ENCODE measurements around the gene IYD. TPM values are rescaled to one million over a fixed set of nuclear protein-coding genes. Genes with fewer than 3 reads are reported as not detected.
A peak's percentile ranks its signal among the peaks of the same experiment; 100 is the strongest.
"Not testable (repeated sequence)": the region's sequence is repeated elsewhere in the genome, so short reads cannot be mapped to it uniquely, and the experiment has no call there.

IYD gene
- total RNA-seq, 4 donors from 2014 or later: not detected

GRCh38 chr6:150445486-150445885, 76.7 kb downstream of the IYD start:
- WGBS: 97% methylated on average over 2 of the region's 2 CpGs
- peak; percentile 5 for DNase-seq (ENCODE audit: extremely low spot score)
- TF ChIP-seq EP300 (IDR thresholded peaks at IDR 0.05): no peak
- no peak for TF ChIP-seq POLR2A (IDR thresholded peaks at IDR 0.05; ENCODE audit: low read depth)
- no peak for TF ChIP-seq POLR2AphosphoS5 (IDR thresholded peaks at IDR 0.05)
- TF ChIP-seq, protein P1, sequence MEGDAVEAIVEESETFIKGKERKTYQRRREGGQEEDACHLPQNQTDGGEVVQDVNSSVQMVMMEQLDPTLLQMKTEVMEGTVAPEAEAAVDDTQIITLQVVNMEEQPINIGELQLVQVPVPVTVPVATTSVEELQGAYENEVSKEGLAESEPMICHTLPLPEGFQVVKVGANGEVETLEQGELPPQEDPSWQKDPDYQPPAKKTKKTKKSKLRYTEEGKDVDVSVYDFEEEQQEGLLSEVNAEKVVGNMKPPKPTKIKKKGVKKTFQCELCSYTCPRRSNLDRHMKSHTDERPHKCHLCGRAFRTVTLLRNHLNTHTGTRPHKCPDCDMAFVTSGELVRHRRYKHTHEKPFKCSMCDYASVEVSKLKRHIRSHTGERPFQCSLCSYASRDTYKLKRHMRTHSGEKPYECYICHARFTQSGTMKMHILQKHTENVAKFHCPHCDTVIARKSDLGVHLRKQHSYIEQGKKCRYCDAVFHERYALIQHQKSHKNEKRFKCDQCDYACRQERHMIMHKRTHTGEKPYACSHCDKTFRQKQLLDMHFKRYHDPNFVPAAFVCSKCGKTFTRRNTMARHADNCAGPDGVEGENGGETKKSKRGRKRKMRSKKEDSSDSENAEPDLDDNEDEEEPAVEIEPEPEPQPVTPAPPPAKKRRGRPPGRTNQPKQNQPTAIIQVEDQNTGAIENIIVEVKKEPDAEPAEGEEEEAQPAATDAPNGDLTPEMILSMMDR (IDR thresholded peaks at IDR 0.05): no peak
- H3K4me1 ChIP-seq: no peaks in the 10 kb centered on the region
- H3K27ac ChIP-seq (replicated peaks in 1 of 4): no peak overlapping the region
- H3K27me3 ChIP-seq: no peaks in the 10 kb centered on the region
- no peak overlapping the region for H3K4me3 ChIP-seq
- H3K9me3 ChIP-seq: peaks cover 0 to under 1% (median 0%) of the 10 kb centered on the region in 4 donors
- no peaks in the 10 kb centered on the region for H3K36me3 ChIP-seq
- intact Hi-C loops (cut with DNase I): no loop called here

DNA sequence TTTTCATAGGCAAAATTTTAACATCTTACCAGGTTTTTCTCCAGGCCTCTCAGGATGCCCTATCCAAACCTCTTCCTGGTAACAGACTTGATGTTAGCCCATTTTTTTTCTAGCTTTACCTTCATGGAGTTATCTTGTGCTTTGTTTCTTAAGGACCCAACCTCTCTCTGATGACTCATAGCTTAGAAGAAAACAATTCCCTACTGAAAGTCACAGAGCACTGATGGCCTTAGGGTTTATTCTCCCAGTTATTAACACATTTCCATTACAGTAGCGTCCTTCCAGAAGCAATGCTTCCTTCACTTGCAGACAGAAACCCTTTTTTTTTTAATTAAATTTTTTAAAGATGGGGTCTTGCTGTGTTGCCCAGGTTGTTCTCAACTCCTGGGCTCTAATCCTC, 79.4 kb downstream of the IYD start:
- no peaks in the 10 kb centered on the region for H3K36me3 ChIP-seq
- intact Hi-C loops (cut with DNase I): no loop called here
- WGBS: 88% methylated on average over 1 of the region's 1 CpG
- TF ChIP-seq EP300 (IDR thresholded peaks at IDR 0.05) (no peak), POLR2A (IDR thresholded peaks at IDR 0.05; ENCODE audit: low read depth) (no peak), POLR2AphosphoS5 (IDR thresholded peaks at IDR 0.05) (no peak)
- TF ChIP-seq, protein P1 (IDR thresholded peaks at IDR 0.05): no peak
- no peaks in the 10 kb centered on the region for H3K27me3 ChIP-seq
- no peaks in the 10 kb centered on the region for H3K9me3 ChIP-seq
- H3K4me3 ChIP-seq: no peak overlapping the region
- H3K27ac ChIP-seq (replicated peaks in 1 of 4): no peak overlapping the region
- H3K4me1 ChIP-seq: peaks cover 0 to 3% (median 2%) of the 10 kb centered on the region in 4 donors
- no peak for DNase-seq (ENCODE audit: extremely low spot score)

GRCh38 chr6:150449055-150449454, 80.2 kb downstream of the IYD start:
- WGBS: 90% methylated on average over 5 of the region's 5 CpGs
- H3K4me3 ChIP-seq; DNase-seq (ENCODE audit: extremely low spot score); H3K27ac ChIP-seq (replicated peaks in 1 of 4); H3K4me1 ChIP-seq; H3K9me3 ChIP-seq; H3K36me3 ChIP-seq; H3K27me3 ChIP-seq; intact Hi-C loops (cut with DNase I): not testable (repeated sequence)

DNA sequence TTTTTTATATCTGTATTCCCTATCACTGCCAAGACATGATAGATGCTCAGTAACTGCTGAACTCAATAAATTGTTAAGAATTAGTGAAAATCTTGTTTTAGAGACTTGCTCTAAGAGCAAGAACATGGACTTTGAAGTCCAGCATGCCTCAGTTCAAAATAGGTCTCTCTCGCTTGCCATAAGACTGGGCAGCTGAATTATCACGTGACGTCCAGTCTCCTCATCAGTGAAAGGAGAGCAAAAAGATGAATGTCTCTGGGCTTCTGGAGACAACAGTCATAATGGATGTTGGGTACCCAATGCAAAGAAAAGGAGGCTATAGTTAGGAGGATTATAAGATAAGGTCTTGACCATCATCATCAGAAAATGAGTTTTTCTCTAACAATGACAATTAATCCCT, 82.1 kb downstream of the IYD start:
- Histone ChIP-seq H3K4me1 (peaks cover 0 to 3% (median 2%) of the 10 kb centered on the region in 4 donors), H3K27me3 (no peaks in the 10 kb centered on the region), H3K9me3 (no peaks in the 10 kb centered on the region), H3K27ac (replicated peaks in 1 of 4) (no peak overlapping the region), H3K36me3 (no peaks in the 10 kb centered on the region), H3K4me3 (no peak overlapping the region)
- peak; percentile 10 for DNase-seq (ENCODE audit: extremely low spot score)
- 92% methylated on average over 3 of the region's 3 CpGs for WGBS
- intact Hi-C loops (cut with DNase I): no loop called here
- no peak for TF ChIP-seq EP300 (IDR thresholded peaks at IDR 0.05)

GRCh38 chr6:150451807-150452427, 83.1 kb downstream of the IYD start:
- Histone ChIP-seq H3K4me1 (peaks cover 0 to 3% (median 2%) of the 10 kb centered on the region in 4 donors), H3K4me3 (no peak overlapping the region), H3K9me3 (no peaks in the 10 kb centered on the region), H3K27me3 (no peaks in the 10 kb centered on the region), H3K36me3 (no peaks in the 10 kb centered on the region), H3K27ac (replicated peaks in 1 of 4) (peak overlapping the region; percentile 16 to 62 (median 30))
- WGBS: 93% methylated on average over 10 of the region's 13 CpGs
- intact Hi-C loops (cut with DNase I): no loop called here
- no peak for TF ChIP-seq POLR2A (IDR thresholded peaks at IDR 0.05; ENCODE audit: low read depth)
- TF ChIP-seq, protein P1 (IDR thresholded peaks at IDR 0.05): no peak
- no peak for TF ChIP-seq EP300 (IDR thresholded peaks at IDR 0.05)
- TF ChIP-seq POLR2AphosphoS5 (IDR thresholded peaks at IDR 0.05): no peak
- DNase-seq (ENCODE audit: extremely low spot score): peak; percentile 70
